Thyroid gland (tissue), 4 donors: Measurements from ENCODE around the gene WNT4. TPM values are rescaled to one million over a fixed set of nuclear protein-coding genes. Genes with fewer than 3 reads are reported as not detected.
A peak's percentile ranks its signal among the peaks of the same experiment; 100 is the strongest.

Experiments
- DNase-seq, 2 donors: peaks; one replicate each; pipeline ENCODE4 v3.0.0-alpha.2; 2019
- H3K27ac ChIP-seq, 3 donors: fragments of 200-600 bp; sonication (generic); 1 replicate in 2 of 3; 2 replicates in 1 of 3; pipeline ENCODE4 v1.5.1; 2016 to 2019; ENCODE audit warnings: mild to moderate bottlenecking in 1 of 3, moderate library complexity in 1 of 3
- H3K27me3 ChIP-seq: fragments of 200-600 bp; sonication (generic); one replicate; pipeline ENCODE4 v1.5.1; 2019
- H3K36me3 ChIP-seq, 2 donors: fragments of 200-600 bp; sonication (generic); one replicate each; pipeline ENCODE4 v1.5.1; 2016 to 2019
- H3K4me1 ChIP-seq, 2 donors: fragments of 200-600 bp; sonication (generic); one replicate each; pipeline ENCODE4 v1.5.1; 2017 to 2019
- H3K4me3 ChIP-seq, 3 donors: fragments of 200-600 bp; sonication (generic); replicated peaks in 1 of 3; 1 replicate in 2 of 3; 2 replicates in 1 of 3; pipeline ENCODE4 v1.5.1; 2016; ENCODE audit warnings: mild to moderate bottlenecking in 1 of 3
- H3K9me3 ChIP-seq: fragments of 200-600 bp; sonication (generic); one replicate; pipeline ENCODE4 v1.5.1; 2017
- CTCF ChIP-seq, 6 experiments: fragments of 200-600 bp in 3 of 6; fragments of 450-650 bp in 3 of 6; sonication (generic) in 3 of 6; IDR thresholded peaks; one replicate each; pipeline ENCODE4 v1.5.1; 2016 to 2019; ENCODE audit warnings: antibody characterized with exemption in 6 of 6, mild to moderate bottlenecking in 2 of 6, inconsistent platforms in 1 of 6, moderate library complexity in 1 of 6
- POLR2A ChIP-seq, 2 donors: fragments of 450-650 bp; IDR thresholded peaks; one replicate each; pipeline ENCODE4 v1.6.1; 2017; ENCODE audit warnings: antibody characterized with exemption in 2 of 2, mild to moderate bottlenecking in 2 of 2, moderate library complexity in 1 of 2
- WGBS, 2 donors: methylation state at CpG; one replicate each; pipeline ENCODE4 v1.1.5; 2017; 5-methylcytosine and 5-hydroxymethylcytosine counted together
- intact Hi-C: fragments of 100-400 bp; cut with DNase I; formaldehyde crosslinking; loops from one replicate; pipeline ENCODE4 v1.15.1; 2023
- total RNA-seq, 4 donors: library from RNA; depleted of rRNA; stranded (reverse); fragments of >200 nt; gene quantifications; one replicate each; pipeline ENCODE4 v1.2.3, GENCODE V29; 2016

Gene WNT4
- total RNA-seq, 4 donors from 2014 or later, result 0.29 to 3.0 (median 0.43) TPM

GRCh38 chr1:22139066-22139594 is 3.8 kb downstream of the WNT4 start:
- DNase-seq, result no peak
- H3K27me3 ChIP-seq, result no peaks in the 10 kb centered on the region
- intact Hi-C loops, result loop anchor here (5.0 to 10.0 kb wide), 2 partner anchors 133 to 506 kb away; partner anchors contain the start of gene C1QC
- peaks cover 5 to 20% of the 10 kb centered on the region in 2 donors for H3K4me1 ChIP-seq
- no peaks in the 10 kb centered on the region for H3K36me3 ChIP-seq
- no peak for TF ChIP-seq CTCF (IDR thresholded peaks at IDR 0.05)
- TF ChIP-seq POLR2A (IDR thresholded peaks at IDR 0.05), result no peak
- 86 to 92% methylated on average over 14 to 15 of the region's 15 CpGs for WGBS, 2 donors
- no peak overlapping the region for H3K4me3 ChIP-seq
- H3K9me3 ChIP-seq, result no peaks in the 10 kb centered on the region
- no peak overlapping the region for H3K27ac ChIP-seq

- H3K4me3 ChIP-seq, result no peak overlapping the region
- DNase-seq, result no peak
Measured at GRCh38 chr1:22137004-22137720, 5.7 kb downstream of the WNT4 start.

GRCh38 chr1:22133931-22134324 is 9.0 kb downstream of the WNT4 start:
- no peaks in the 10 kb centered on the region for H3K27me3 ChIP-seq
- 3 to 12% methylated on average over 15 of the region's 15 CpGs for WGBS, 2 donors

More at GRCh38 chr1:22137004-22137720, 5.7 kb downstream of the WNT4 start:
- WGBS, 2 donors, result 65 to 71% methylated on average over 13 to 16 of the region's 16 CpGs
- H3K36me3 ChIP-seq, result no peaks in the 10 kb centered on the region
- TF ChIP-seq POLR2A (IDR thresholded peaks at IDR 0.05) (no peak), CTCF (IDR thresholded peaks at IDR 0.05) (no peak)
- H3K27me3 ChIP-seq, result no peaks in the 10 kb centered on the region
- no peaks in the 10 kb centered on the region for H3K9me3 ChIP-seq
- intact Hi-C loops, result loop anchor here (5.0 to 10.0 kb wide), 2 partner anchors 135 to 508 kb away; partner anchors contain the start of gene C1QC
- no peak overlapping the region for H3K27ac ChIP-seq
- peaks cover 20 to 31% of the 10 kb centered on the region in 2 donors for H3K4me1 ChIP-seq

GRCh38 chr1:22133247-22133930 is 9.5 kb downstream of the WNT4 start:
- H3K27me3 ChIP-seq, result no peaks in the 10 kb centered on the region
- WGBS, 2 donors, result 46 to 53% methylated on average over 9 to 14 of the region's 16 CpGs
- peak overlapping the region in 2 of 3 donors; percentile 47 to 68 for H3K27ac ChIP-seq
- no peaks in the 10 kb centered on the region for H3K9me3 ChIP-seq
- H3K4me3 ChIP-seq, result no peak overlapping the region
- intact Hi-C loops, result loop anchor here (2.0 to 10.0 kb wide), 2 partner anchors 283 to 511 kb away; partner anchors contain the start of gene C1QC
- TF ChIP-seq CTCF (IDR thresholded peaks at IDR 0.05) (no peak), POLR2A (IDR thresholded peaks at IDR 0.05) (no peak)
- peak; percentile 48 to 62 for DNase-seq
- H3K4me1 ChIP-seq, result peaks cover 23 to 27% of the 10 kb centered on the region in 2 donors
- H3K36me3 ChIP-seq, result no peaks in the 10 kb centered on the region

More at GRCh38 chr1:22133931-22134324, 9.0 kb downstream of the WNT4 start:
- Histone ChIP-seq H3K27ac (peak overlapping the region in 2 of 3 donors; percentile 47 to 68), H3K36me3 (no peaks in the 10 kb centered on the region), H3K9me3 (no peaks in the 10 kb centered on the region), H3K4me1 (peaks cover 23 to 27% of the 10 kb centered on the region in 2 donors), H3K4me3 (no peak overlapping the region)
- intact Hi-C loops, result loop anchor here (2.0 to 10.0 kb wide), 2 partner anchors 283 to 511 kb away; partner anchors contain the start of gene C1QC
- DNase-seq, result peak; percentile 50 to 67
- TF ChIP-seq POLR2A (IDR thresholded peaks at IDR 0.05) (no peak), CTCF (IDR thresholded peaks at IDR 0.05) (no peak)
